OCI-LY3 (cell line): Measurements from ENCODE around the gene RIMKLB.

Experiments
- CTCF ChIP-seq: fragments of 200-600, 300-600 bp; sonication (generic); IDR thresholded peaks from 2 replicates; pipeline ENCODE4 v1.5.1; 2014; ENCODE audit warnings: antibody characterized with exemption, low read length, low read depth
- EZH2phosphoT487 ChIP-seq: fragments of 200-600 bp; shearing (Covaris generic); IDR thresholded peaks from 2 replicates; pipeline ENCODE4 v1.6.1; 2018; ENCODE audit warnings: antibody characterized with exemption, mixed run types, low read depth

- no peak for TF ChIP-seq CTCF
- no peak for TF ChIP-seq EZH2phosphoT487
Observed at GRCh38 chr12:8664228-8664913, 33.4 kb upstream of the RIMKLB start.
